Stomach (tissue), 9 donors: ENCODE results near the gene CCDC149. TPM values are rescaled to one million over a fixed set of nuclear protein-coding genes. Genes with fewer than 3 reads are reported as not detected.

Experiments used
- DNase-seq, 2 donors: peaks; one replicate each; pipeline versions ENCODE4 v3.0.0 to v3.0.0-alpha.2; 2013 to 2019
- H3K27ac ChIP-seq, 5 donors: fragments of 200-600 bp in 4 of 5; sonication (generic) in 4 of 5; one replicate each; pipeline ENCODE4 v1.5.1; 2013 to 2019; ENCODE audit warnings: mild to moderate bottlenecking in 1 of 5, moderate library complexity in 1 of 5
- H3K27me3 ChIP-seq, 3 donors: fragments of 200-600 bp; sonication (generic); one replicate each; pipeline ENCODE4 v1.5.1; 2017 to 2019; ENCODE audit warnings: mixed run types in 1 of 3
- H3K36me3 ChIP-seq, 4 donors: fragments of 200-600 bp; sonication (generic); 1 replicate in 3 of 4; 2 replicates in 1 of 4; pipeline ENCODE4 v1.5.1; 2016 to 2019
- H3K4me1 ChIP-seq, 4 donors: fragments of 200-600 bp; sonication (generic); one replicate each; pipeline ENCODE4 v1.5.1; 2016 to 2019
- H3K4me3 ChIP-seq, 4 donors: fragments of 200-600 bp; sonication (generic) in 3 of 4; one replicate each; pipeline ENCODE4 v1.5.1; 2016 to 2019; ENCODE audit warnings: mild to moderate bottlenecking in 1 of 4
- H3K9me3 ChIP-seq, 4 donors: fragments of 200-600 bp; sonication (generic); one replicate each; pipeline ENCODE4 v1.5.1; 2016 to 2019
- EP300 ChIP-seq: sonication (generic); formaldehyde crosslinking; IDR thresholded peaks from one replicate; pipeline ENCODE4 v1.6.1; 2017; ENCODE audit warnings: antibody characterized with exemption
- POLR2A ChIP-seq, 4 donors: fragments of 450-650 bp; IDR thresholded peaks; one replicate each; pipeline ENCODE4 v1.6.1; 2016; ENCODE audit warnings: antibody characterized with exemption in 4 of 4, control low read depth in 2 of 4, mild to moderate bottlenecking in 1 of 4, moderate library complexity in 1 of 4
- POLR2AphosphoS5 ChIP-seq, 3 donors: sonication (generic); formaldehyde crosslinking; IDR thresholded peaks; one replicate each; pipeline ENCODE4 v1.6.1; 2016; ENCODE audit warnings: antibody characterized with exemption in 3 of 3
- WGBS, 5 donors: extraction: QIAGEN DNeasy Blood & Tissue Kit in 3 of 5; methylation state at CpG; one replicate each; pipeline versions ENCODE4 v1.1.5 to v1.1.7; 2013 to 2018; 5-methylcytosine and 5-hydroxymethylcytosine counted together
- intact Hi-C: fragments of 100-400 bp; cut with DNase I; formaldehyde crosslinking; loops from one replicate; pipeline ENCODE4 v1.15.1; 2023; ENCODE audit warnings: low total_unique reads
- polyA plus RNA-seq, 3 donors: library from polyadenylated mRNA; stranded (reverse); fragments of 200-250 nt; gene quantifications; one replicate each; pipeline ENCODE4 v1.2.3, GENCODE V29; 2013
- total RNA-seq, 5 donors: library from RNA; depleted of rRNA; stranded (reverse); fragments of >200 nt; gene quantifications; one replicate each; pipeline versions ENCODE4 v1.1.0 to v1.2.3, GENCODE V29; 2014 to 2016
- TF ChIP-seq, protein P1 (sequence below), 7 experiments: fragments of 450-650 bp in 4 of 7; fragments of 200-600 bp in 3 of 7; sonication (generic) in 3 of 7; IDR thresholded peaks; one replicate each; pipeline ENCODE4 v1.5.1; 2016 to 2019; ENCODE audit warnings: antibody characterized with exemption in 7 of 7, control low read depth in 2 of 7, mild to moderate bottlenecking in 1 of 7
- donor health status: healthy with polysubstance abuse.
- donor health status: Bipolar disorder and iron deficiency.
- donor health status: healthy.

The CCDC149 gene
- total and polyA plus RNA-seq, 8 donors, result 7.0 to 70.6 (median 16.9) TPM

GRCh38 chr4:24956091-24956490, 43.2 kb upstream of the CCDC149 start:
- intact Hi-C loops, result no loop called here
- no peaks in the 10 kb centered on the region for H3K27me3 ChIP-seq
- H3K27ac ChIP-seq, result no peak overlapping the region
- peaks cover 0 to 11% (median 6%) of the 10 kb centered on the region in 4 donors for H3K9me3 ChIP-seq
- 89 to 96% (median 95%) methylated on average over 2 of the region's 2 CpGs for WGBS, 5 donors
- H3K4me3 ChIP-seq, result no peak overlapping the region
- no peaks in the 10 kb centered on the region for H3K36me3 ChIP-seq
- H3K4me1 ChIP-seq, result no peaks in the 10 kb centered on the region
- TF ChIP-seq POLR2A (IDR thresholded peaks at IDR 0.05), result no peak
- no peak for TF ChIP-seq POLR2AphosphoS5 (IDR thresholded peaks at IDR 0.05)
- TF ChIP-seq, protein P1, sequence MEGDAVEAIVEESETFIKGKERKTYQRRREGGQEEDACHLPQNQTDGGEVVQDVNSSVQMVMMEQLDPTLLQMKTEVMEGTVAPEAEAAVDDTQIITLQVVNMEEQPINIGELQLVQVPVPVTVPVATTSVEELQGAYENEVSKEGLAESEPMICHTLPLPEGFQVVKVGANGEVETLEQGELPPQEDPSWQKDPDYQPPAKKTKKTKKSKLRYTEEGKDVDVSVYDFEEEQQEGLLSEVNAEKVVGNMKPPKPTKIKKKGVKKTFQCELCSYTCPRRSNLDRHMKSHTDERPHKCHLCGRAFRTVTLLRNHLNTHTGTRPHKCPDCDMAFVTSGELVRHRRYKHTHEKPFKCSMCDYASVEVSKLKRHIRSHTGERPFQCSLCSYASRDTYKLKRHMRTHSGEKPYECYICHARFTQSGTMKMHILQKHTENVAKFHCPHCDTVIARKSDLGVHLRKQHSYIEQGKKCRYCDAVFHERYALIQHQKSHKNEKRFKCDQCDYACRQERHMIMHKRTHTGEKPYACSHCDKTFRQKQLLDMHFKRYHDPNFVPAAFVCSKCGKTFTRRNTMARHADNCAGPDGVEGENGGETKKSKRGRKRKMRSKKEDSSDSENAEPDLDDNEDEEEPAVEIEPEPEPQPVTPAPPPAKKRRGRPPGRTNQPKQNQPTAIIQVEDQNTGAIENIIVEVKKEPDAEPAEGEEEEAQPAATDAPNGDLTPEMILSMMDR (IDR thresholded peaks at IDR 0.05), result no peak
- no peak for TF ChIP-seq EP300
- DNase-seq, result no peak

- intact Hi-C loops, result no loop called here
- no peak for DNase-seq
- WGBS, 5 donors, result 82 to 95% (median 92%) methylated on average over 4 of the region's 4 CpGs
- H3K4me1 ChIP-seq, result no peaks in the 10 kb centered on the region
- H3K36me3 ChIP-seq, result no peaks in the 10 kb centered on the region
- no peak overlapping the region for H3K27ac ChIP-seq
- peaks cover 0 to 11% (median 6%) of the 10 kb centered on the region in 4 donors for H3K9me3 ChIP-seq
- no peak overlapping the region for H3K4me3 ChIP-seq
- H3K27me3 ChIP-seq, result no peaks in the 10 kb centered on the region
- TF ChIP-seq, protein P1 (IDR thresholded peaks at IDR 0.05), result no peak
- TF ChIP-seq POLR2A (IDR thresholded peaks at IDR 0.05), result no peak
- no peak for TF ChIP-seq POLR2AphosphoS5 (IDR thresholded peaks at IDR 0.05)
- no peak for TF ChIP-seq EP300
Observed at GRCh38 chr4:24952667-24953066, 39.8 kb upstream of the CCDC149 start.

DNA sequence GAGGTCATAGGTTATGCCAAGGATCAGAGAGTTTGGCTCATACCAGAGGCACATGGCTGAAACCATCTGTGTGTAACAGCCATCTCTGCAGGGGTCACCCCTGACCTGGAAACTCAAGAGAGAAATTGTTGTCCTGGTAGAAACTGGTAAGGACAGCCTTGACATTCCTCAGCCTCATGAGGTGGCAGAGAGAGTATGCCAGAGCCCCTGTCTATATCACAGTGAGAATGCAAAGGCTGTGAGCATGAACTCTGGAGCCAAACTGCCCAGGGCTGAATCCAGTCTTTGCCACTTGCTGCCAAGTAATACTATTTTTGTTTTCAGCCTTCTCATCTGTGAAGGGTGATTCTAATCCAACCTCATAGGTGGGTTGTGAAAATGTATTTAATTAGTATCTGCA, 37.1 kb upstream of the CCDC149 start:
- Histone ChIP-seq H3K27ac (no peak overlapping the region), H3K4me1 (no peaks in the 10 kb centered on the region), H3K36me3 (no peaks in the 10 kb centered on the region), H3K27me3 (no peaks in the 10 kb centered on the region), H3K4me3 (no peak overlapping the region), H3K9me3 (peaks cover 0 to 11% (median 6%) of the 10 kb centered on the region in 4 donors)
- intact Hi-C loops, result no loop called here
- DNase-seq, result no peak
- TF ChIP-seq POLR2A (IDR thresholded peaks at IDR 0.05), result no peak
- no peak for TF ChIP-seq POLR2AphosphoS5 (IDR thresholded peaks at IDR 0.05)
- TF ChIP-seq, protein P1 (IDR thresholded peaks at IDR 0.05), result no peak
- TF ChIP-seq EP300, result no peak

DNA sequence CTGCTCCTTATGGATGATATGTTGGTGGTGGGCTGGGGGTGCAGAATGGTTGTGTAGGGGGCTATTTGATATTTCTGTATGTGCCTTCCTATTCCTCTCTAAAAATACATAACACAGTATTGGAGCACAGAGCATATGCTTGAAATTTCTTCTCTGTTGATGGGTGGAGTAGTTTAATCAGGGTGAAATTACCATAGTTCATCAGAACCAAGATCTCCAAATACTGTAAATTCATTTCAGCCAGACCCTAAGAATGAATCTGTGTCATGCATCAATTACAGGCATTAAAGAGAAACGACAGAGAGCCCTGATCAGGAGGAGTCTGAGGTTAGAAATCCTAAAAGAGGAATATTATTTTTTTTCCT, 25.1 kb upstream of the CCDC149 start:
- TF ChIP-seq EP300 (no peak), POLR2AphosphoS5 (IDR thresholded peaks at IDR 0.05) (no peak), POLR2A (IDR thresholded peaks at IDR 0.05) (no peak)
- TF ChIP-seq, protein P1 (IDR thresholded peaks at IDR 0.05), result no peak
- Histone ChIP-seq H3K36me3 (no peaks in the 10 kb centered on the region), H3K27me3 (no peaks in the 10 kb centered on the region), H3K27ac (no peak overlapping the region), H3K9me3 (peaks cover 0 to 25% (median 16%) of the 10 kb centered on the region in 4 donors), H3K4me3 (no peak overlapping the region), H3K4me1 (no peaks in the 10 kb centered on the region)
- no peak for DNase-seq
- 59 to 76% (median 68%) methylated on average over 1 of the region's 1 CpG for WGBS, 5 donors
- intact Hi-C loops, result no loop called here
